CD4-positive, alpha-beta T cell (primary cell): ENCODE results near the gene MAML2. TPM values are rescaled to one million over a fixed set of nuclear protein-coding genes. Genes with fewer than 3 reads are reported as not detected.

Experiments used
- ATAC-seq: fragments of 200-7000 bp; cut with Tn5 transposase; one replicate; pipeline ENCODE4 v1.10.0; 2022; ENCODE audit warnings: mild to moderate bottlenecking; ENCODE audit not compliant: poor library complexity
- CTCF ChIA-PET: fragments of 350-600 bp; sonication (Branson Sonifier 250); formaldehyde crosslinking; loops from one replicate; lab custom pipeline; 2021; ENCODE audit warnings: antibody characterized with exemption, inconsistent platforms; lab: Charles Lee
- POLR2A ChIA-PET: fragments of 350-600 bp; sonication (Branson Sonifier 250); formaldehyde crosslinking; loops from one replicate; lab custom pipeline; 2021; ENCODE audit warnings: antibody characterized with exemption, inconsistent platforms; lab: Charles Lee
- DNase-seq, 14 experiments: peaks; one replicate each; pipeline ENCODE4 v3.0.0-alpha.2; 2013 to 2020; ENCODE audit warnings: mixed read lengths in 2 of 14
- H3K27ac ChIP-seq, 2 donors: one replicate each; pipeline versions ENCODE4 v1.5.1 to v1.7.0; 2013; ENCODE audit warnings: low read length in 2 of 2, low read depth in 1 of 2, mild to moderate bottlenecking in 1 of 2
- H3K27me3 ChIP-seq, 2 experiments: 1 replicate in 1 of 2; 2 replicates in 1 of 2; pipeline versions ENCODE4 v1.6.1 to v1.7.0; 2013; ENCODE audit warnings: low read length in 2 of 2, control low read depth in 1 of 2, mild to moderate bottlenecking in 1 of 2, moderate library complexity in 1 of 2; ENCODE audit not compliant: insufficient read depth in 2 of 2, control insufficient read depth in 1 of 2
- H3K36me3 ChIP-seq: one replicate; pipeline ENCODE4 v1.6.1; 2013; ENCODE audit warnings: low read length, control low read depth; ENCODE audit not compliant: insufficient read depth
- H3K4me1 ChIP-seq: one replicate; pipeline ENCODE4 v1.6.1; 2013; ENCODE audit warnings: low read length, control low read depth; ENCODE audit not compliant: insufficient read depth
- H3K4me3 ChIP-seq: one replicate; pipeline ENCODE4 v1.5.1; 2013; ENCODE audit warnings: mild to moderate bottlenecking, low read length, moderate library complexity
- H3K9me3 ChIP-seq, 2 experiments: 1 replicate in 1 of 2; 2 replicates in 1 of 2; pipeline versions ENCODE4 v1.6.1 to v1.7.0; 2013; ENCODE audit warnings: low read length in 2 of 2, mild to moderate bottlenecking in 2 of 2, control low read depth in 1 of 2, moderate library complexity in 1 of 2; ENCODE audit not compliant: control insufficient read depth in 1 of 2, insufficient read depth in 1 of 2
- H3K27ac Mint-ChIP-seq: one replicate; pipeline ENCODE4 v1.8.0; 2020; ENCODE audit warnings: mixed read lengths
- H3K27me3 Mint-ChIP-seq: one replicate; pipeline ENCODE4 v1.8.0; 2021; ENCODE audit warnings: mixed read lengths
- H3K36me3 Mint-ChIP-seq: one replicate; pipeline ENCODE4 v1.8.0; 2021; ENCODE audit warnings: low read depth, mixed read lengths
- H3K4me1 Mint-ChIP-seq: one replicate; pipeline ENCODE4 v1.8.0; 2021; ENCODE audit warnings: low read depth, mixed read lengths
- H3K4me3 Mint-ChIP-seq: one replicate; pipeline ENCODE4 v1.8.0; 2020; ENCODE audit warnings: mild to moderate bottlenecking, mixed read lengths
- H3K9me3 Mint-ChIP-seq: one replicate; pipeline ENCODE4 v1.8.0; 2020; ENCODE audit warnings: mixed read lengths
- CTCF ChIP-seq: fragments of 200-600 bp; IDR thresholded peaks from one replicate; pipeline ENCODE4 v1.8.0; 2022; ENCODE audit warnings: antibody characterized with exemption, mild to moderate bottlenecking
- intact Hi-C, 2 experiments: fragments of 100-400 bp; cut with DNase I in 1 of 2; cut with micrococcal nuclease in 1 of 2; formaldehyde crosslinking; loops; one replicate each; pipeline versions ENCODE4 v1.15.1 to v1.9.0; 2023 to 2025; cut with DNase I, micrococcal nuclease
- total RNA-seq, 174 experiments: library from RNA in 2 of 174; stranded (reverse) in 2 of 174; gene quantifications; one replicate each; pipeline ENCODE4 v1.2.3 and lab custom pipeline; 2021 to 2026

Gene MAML2
- total RNA-seq, 2 experiments from 2014 or later = 58.8 to 59.8 TPM

DNA sequence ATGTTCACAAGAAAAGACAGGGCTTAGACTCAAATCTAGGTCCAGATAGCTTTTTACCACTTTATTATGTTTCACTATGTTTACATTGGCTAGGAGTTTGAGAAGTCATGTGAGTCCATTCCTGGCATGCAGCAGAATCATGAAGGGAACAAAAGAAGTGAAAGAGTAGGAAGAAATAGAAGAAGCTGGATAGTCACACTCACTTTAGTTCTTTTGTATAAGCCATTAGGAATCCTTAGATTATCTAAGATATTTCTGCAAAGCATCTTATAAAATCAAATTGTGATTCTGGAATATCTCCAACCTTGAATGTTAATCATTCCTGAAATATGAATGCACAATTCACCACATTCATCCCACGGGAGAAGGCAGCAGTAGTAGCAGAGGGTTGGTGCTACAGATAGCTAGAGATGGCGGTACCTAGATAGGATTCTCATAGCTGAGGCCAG, 31.9 kb downstream of the MAML2 start:
- intact Hi-C loops = no loop called here
- no peak for TF ChIP-seq CTCF
- H3K9me3 ChIP-seq = no peaks in the 10 kb centered on the region
- no peak overlapping the region for H3K4me3 ChIP-seq
- H3K36me3 ChIP-seq = peaks cover 6% of the 10 kb centered on the region
- H3K27me3 ChIP-seq = no peaks in the 10 kb centered on the region
- H3K27me3 Mint-ChIP-seq = no peaks in the 10 kb centered on the region
- H3K9me3 Mint-ChIP-seq = no peaks in the 10 kb centered on the region
- H3K27ac ChIP-seq = no peak overlapping the region
- peaks cover 28% of the 10 kb centered on the region for H3K4me1 ChIP-seq
- H3K36me3 Mint-ChIP-seq = peaks cover 38% of the 10 kb centered on the region
- ATAC-seq (no peak), DNase-seq (no peak)
- CTCF ChIA-PET = interaction anchor here (0.5 to 1.3 kb wide), 2 partner anchors 32 to 33 kb away, joined by 3 to 4 read pairs (median 4); partner anchors contain the start of gene MAML2
- POLR2A ChIA-PET = interaction anchor here (1.7 to 2.2 kb wide), 2 partner anchors 32 to 68 kb away, joined by 8 to 11 read pairs; partner anchors contain the start of gene MAML2
- peaks cover 96% of the 10 kb centered on the region for H3K4me1 Mint-ChIP-seq
- H3K27ac Mint-ChIP-seq = peak overlapping the region; percentile 85
- H3K4me3 Mint-ChIP-seq = no peak overlapping the region

DNA sequence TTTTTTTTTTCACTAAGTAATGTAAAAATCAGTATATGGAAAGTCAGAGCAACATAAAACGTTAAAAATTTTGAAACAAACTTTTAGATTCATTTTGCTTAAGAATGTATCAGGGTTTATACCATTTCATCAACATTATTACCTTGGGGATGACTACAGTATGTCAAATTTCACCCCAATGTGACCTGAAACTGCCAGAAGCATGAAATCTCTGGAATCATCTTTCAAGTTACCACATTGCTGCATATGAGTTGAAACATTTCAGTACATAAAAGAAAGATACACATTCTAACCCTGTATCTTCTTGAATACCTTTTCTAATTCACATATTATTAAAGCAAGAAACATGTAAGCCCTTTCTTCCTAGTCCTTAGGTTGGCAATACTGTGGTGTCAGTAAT, 32.8 kb downstream of the MAML2 start:
- H3K4me3 ChIP-seq = no peak overlapping the region
- H3K36me3 ChIP-seq = peaks cover 6% of the 10 kb centered on the region
- H3K27me3 ChIP-seq = no peaks in the 10 kb centered on the region
- H3K27ac ChIP-seq = no peak overlapping the region
- no peak for TF ChIP-seq CTCF
- peaks cover 23% of the 10 kb centered on the region for H3K4me1 ChIP-seq
- CTCF ChIA-PET = interaction anchor here (1.2 to 1.4 kb wide), 3 partner anchors 33 to 218 kb away, joined by 3 to 4 read pairs (median 3); partner anchors contain the start of gene MAML2
- intact Hi-C loops = no loop called here
- ATAC-seq = no peak
- DNase-seq = no peak
- Mint-ChIP-seq H3K27ac (peak overlapping the region; percentile 85), H3K36me3 (peaks cover 36% of the 10 kb centered on the region), H3K4me1 (peaks cover 96% of the 10 kb centered on the region), H3K9me3 (no peaks in the 10 kb centered on the region), H3K27me3 (no peaks in the 10 kb centered on the region), H3K4me3 (no peak overlapping the region)
- no peaks in the 10 kb centered on the region for H3K9me3 ChIP-seq
- POLR2A ChIA-PET = interaction anchor here (1.7 to 3.8 kb wide), 2 partner anchors 29 to 67 kb away, joined by 8 to 16 read pairs; no protein-coding TSS in a partner anchor

DNA sequence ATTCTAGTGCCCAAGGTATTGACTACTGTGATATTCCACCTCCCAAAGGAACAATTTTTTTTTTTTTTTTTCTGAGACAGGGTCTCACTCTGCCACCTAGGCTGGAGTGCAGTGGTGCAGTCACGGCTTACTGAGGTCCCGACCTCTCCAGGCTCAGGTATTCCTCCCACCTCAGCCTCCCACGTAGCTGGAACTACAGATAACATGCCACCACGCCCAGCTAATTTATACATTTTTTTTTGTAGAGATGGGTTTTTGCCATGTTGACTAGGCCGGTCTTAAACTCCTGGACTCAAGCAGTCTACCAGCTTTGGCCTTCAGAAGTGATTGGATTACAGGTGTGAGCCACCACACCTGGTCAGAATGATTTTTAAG, 33.4 kb downstream of the MAML2 start:
- Histone ChIP-seq H3K27me3 (no peaks in the 10 kb centered on the region), H3K36me3 (peaks cover 6% of the 10 kb centered on the region), H3K9me3 (no peaks in the 10 kb centered on the region), H3K27ac (no peak overlapping the region), H3K4me1 (peaks cover 18% of the 10 kb centered on the region), H3K4me3 (no peak overlapping the region)
- H3K4me1 Mint-ChIP-seq = peaks cover 92% of the 10 kb centered on the region
- H3K9me3 Mint-ChIP-seq = no peaks in the 10 kb centered on the region
- ChIA-PET POLR2A (interaction anchor here (0.7 to 3.8 kb wide), 2 partner anchors 30 to 60 kb away, joined by 3 to 16 read pairs; no protein-coding TSS in a partner anchor), CTCF (interaction anchor here (0.8 to 1.4 kb wide), 3 partner anchors 10 to 218 kb away, joined by 3 to 4 read pairs (median 4); no protein-coding TSS in a partner anchor)
- no peak overlapping the region for H3K4me3 Mint-ChIP-seq
- no peak for ATAC-seq
- H3K27me3 Mint-ChIP-seq = no peaks in the 10 kb centered on the region
- H3K36me3 Mint-ChIP-seq = peaks cover 34% of the 10 kb centered on the region
- intact Hi-C loops = loop anchor here in 1 of 2 experiments (5.0 kb wide), 2 partner anchors 33 to 52 kb away; partner anchors contain the start of gene MAML2
- H3K27ac Mint-ChIP-seq = peak overlapping the region; percentile 85
- no peak for TF ChIP-seq CTCF
- DNase-seq = no peak
